ENCODE results near the gene GABRR1. TPM values are rescaled to one million over a fixed set of nuclear protein-coding genes. Genes with fewer than 3 reads are reported as not detected.
"Not testable (repeated sequence)": the region's sequence is repeated elsewhere in the genome, so short reads cannot be mapped to it uniquely, and the experiment has no call there.

The GABRR1 gene
- total RNA-seq, 1 donor from 2014 or later: not detected

DNA sequence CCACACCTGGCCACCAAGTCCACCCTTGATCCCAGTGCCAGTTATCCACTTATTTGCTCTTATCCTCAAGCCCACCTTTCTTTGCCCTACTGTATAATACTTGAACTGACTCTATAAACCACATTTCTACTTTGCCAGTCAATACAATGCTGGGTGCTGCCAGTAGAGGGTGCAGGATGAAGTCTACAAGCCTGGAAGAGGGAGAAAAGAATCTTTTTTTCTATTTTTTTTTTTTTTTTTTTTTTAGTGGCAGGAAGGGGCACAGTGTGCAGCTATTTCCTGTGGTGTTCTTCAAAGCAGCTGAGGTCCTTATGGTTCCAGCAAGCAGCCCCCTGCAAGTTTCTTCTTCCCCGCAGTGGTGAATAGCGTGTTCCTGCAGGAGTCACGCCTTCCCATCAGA, 22.2 kb upstream of the GABRR1 start:
- H3K4me1 Mint-ChIP-seq: peaks cover 1% of the 10 kb centered on the region
- no peaks in the 10 kb centered on the region for H3K36me3 Mint-ChIP-seq
- H3K27me3 Mint-ChIP-seq (ENCODE audit: low read depth): peaks cover 5% of the 10 kb centered on the region
- DNase-seq (ENCODE audit: low spot score in 2 of 2, unreplicated experiment in 2 of 2): no peak
- TF ChIP-seq, protein P1, sequence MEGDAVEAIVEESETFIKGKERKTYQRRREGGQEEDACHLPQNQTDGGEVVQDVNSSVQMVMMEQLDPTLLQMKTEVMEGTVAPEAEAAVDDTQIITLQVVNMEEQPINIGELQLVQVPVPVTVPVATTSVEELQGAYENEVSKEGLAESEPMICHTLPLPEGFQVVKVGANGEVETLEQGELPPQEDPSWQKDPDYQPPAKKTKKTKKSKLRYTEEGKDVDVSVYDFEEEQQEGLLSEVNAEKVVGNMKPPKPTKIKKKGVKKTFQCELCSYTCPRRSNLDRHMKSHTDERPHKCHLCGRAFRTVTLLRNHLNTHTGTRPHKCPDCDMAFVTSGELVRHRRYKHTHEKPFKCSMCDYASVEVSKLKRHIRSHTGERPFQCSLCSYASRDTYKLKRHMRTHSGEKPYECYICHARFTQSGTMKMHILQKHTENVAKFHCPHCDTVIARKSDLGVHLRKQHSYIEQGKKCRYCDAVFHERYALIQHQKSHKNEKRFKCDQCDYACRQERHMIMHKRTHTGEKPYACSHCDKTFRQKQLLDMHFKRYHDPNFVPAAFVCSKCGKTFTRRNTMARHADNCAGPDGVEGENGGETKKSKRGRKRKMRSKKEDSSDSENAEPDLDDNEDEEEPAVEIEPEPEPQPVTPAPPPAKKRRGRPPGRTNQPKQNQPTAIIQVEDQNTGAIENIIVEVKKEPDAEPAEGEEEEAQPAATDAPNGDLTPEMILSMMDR (IDR thresholded peaks at IDR 0.05; ENCODE audit: unreplicated experiment): no peak
- H3K27ac Mint-ChIP-seq: no peak overlapping the region
- H3K9me3 Mint-ChIP-seq: peaks cover 16% of the 10 kb centered on the region
- no peak overlapping the region for H3K4me3 Mint-ChIP-seq

DNA sequence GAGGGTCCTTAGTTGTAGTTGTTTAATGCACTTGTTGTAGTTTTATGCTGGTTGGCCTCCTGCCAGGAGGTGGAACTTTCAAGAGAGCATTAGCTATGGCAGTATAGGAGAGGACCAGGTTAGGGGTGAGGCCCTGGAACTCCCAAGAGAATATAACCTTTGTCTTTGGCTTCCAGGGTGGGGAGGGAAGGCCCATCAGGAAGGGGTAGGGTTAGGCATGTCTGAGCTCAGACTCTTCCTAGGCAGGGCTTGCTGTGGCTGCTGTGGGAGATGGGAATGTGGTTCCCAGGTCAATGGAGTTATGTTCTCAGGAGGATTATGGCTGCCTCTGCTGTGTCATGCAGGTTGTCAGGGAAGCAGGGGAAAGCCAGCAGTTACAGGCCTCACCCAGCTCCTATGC, 20.0 kb upstream of the GABRR1 start:
- DNase-seq (ENCODE audit: low spot score in 2 of 2, unreplicated experiment in 2 of 2): no peak
- Mint-ChIP-seq H3K9me3 (peaks cover 31% of the 10 kb centered on the region), H3K27me3 (ENCODE audit: low read depth) (no peaks in the 10 kb centered on the region), H3K4me3 (no peak overlapping the region), H3K4me1 (no peaks in the 10 kb centered on the region), H3K36me3 (no peaks in the 10 kb centered on the region), H3K27ac (no peak overlapping the region)
- TF ChIP-seq, protein P1 (IDR thresholded peaks at IDR 0.05; ENCODE audit: unreplicated experiment): no peak

DNA sequence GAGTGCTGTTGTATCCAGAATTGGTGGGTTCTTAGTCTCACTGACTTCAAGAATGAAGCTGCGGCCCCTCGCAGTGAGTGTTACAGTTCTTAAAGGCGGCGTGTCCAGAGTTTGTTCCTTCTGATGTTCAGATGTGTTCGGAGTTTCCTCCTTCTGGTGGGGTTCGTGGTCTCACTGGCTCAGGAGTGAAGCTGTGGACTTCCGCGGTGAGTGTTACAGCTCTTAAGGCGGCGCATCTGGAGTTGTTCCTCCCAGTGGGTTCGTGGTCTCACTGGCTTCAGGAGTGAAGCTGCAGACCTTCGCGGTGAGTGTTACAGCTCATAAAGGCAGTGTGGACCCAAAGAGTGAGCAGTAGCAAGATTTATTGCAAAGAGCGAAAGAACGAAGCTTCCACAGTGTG, 16.4 kb upstream of the GABRR1 start:
- H3K27ac Mint-ChIP-seq; DNase-seq (ENCODE audit: low spot score in 2 of 2, unreplicated experiment in 2 of 2); H3K4me3 Mint-ChIP-seq; H3K36me3 Mint-ChIP-seq; H3K4me1 Mint-ChIP-seq; H3K27me3 Mint-ChIP-seq (ENCODE audit: low read depth): not testable (repeated sequence)
- peaks cover 42% of the 10 kb centered on the region for H3K9me3 Mint-ChIP-seq

DNA sequence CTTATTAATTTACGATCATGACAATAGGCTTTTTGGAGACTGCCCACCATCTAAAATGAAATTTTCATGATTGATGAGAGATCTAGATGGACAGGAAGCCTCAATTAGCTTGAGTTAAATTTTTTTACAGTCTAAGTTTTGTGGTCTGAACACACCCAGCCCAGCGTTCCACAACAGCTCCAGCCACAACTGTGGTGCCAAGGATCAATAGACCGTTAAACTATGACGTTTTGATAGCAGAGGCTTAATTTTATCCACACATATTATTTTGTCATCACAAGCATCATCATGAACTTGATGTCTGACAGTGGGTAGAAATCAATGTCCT, 5.5 kb upstream of the GABRR1 start:
- H3K36me3 Mint-ChIP-seq: no peaks in the 10 kb centered on the region
- no peak overlapping the region for H3K4me3 Mint-ChIP-seq
- peaks cover 5% of the 10 kb centered on the region for H3K4me1 Mint-ChIP-seq
- TF ChIP-seq, protein P1 (IDR thresholded peaks at IDR 0.05; ENCODE audit: unreplicated experiment): no peak
- no peak for DNase-seq (ENCODE audit: low spot score in 2 of 2, unreplicated experiment in 2 of 2)
- H3K27me3 Mint-ChIP-seq (ENCODE audit: low read depth): no peaks in the 10 kb centered on the region
- no peak overlapping the region for H3K27ac Mint-ChIP-seq
- peaks cover 9% of the 10 kb centered on the region for H3K9me3 Mint-ChIP-seq

DNA sequence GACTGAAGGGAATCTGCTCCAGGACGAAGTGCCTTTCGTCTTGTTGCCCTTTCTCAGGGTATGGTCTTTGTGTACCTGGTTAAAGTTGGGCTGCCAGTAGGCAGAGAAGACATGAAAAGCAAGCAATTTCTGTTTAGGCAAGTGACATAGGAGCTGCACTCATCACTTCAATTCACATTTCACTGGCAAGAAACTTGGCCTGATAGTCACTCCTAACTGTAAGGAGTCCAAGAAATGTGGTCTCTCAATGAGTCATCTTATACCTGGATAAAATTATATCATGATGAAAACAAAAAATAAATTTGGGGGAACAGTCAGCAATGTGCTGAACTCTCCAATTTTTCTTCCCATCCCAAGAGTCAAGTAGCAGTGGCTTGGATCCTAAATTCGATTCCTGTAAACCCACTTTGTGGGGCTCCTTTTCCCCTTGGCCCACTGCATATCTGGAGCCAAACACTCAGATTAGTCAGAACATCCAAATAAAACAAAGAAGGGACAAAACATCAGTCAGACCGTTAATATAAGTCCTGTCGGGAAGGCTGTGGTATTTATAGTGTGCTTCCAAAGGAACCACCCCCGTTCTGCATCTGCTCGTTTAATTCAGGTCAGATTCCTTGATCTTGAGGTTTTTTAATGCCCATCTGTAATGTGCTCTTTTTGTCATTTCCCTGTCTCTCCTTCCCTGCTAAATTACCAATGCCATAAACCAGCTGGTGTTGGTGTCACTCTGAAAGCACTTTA, 5.0 kb upstream of the GABRR1 start:
- Mint-ChIP-seq H3K4me3 (no peak overlapping the region), H3K9me3 (peaks cover 9% of the 10 kb centered on the region), H3K27ac (no peak overlapping the region), H3K27me3 (ENCODE audit: low read depth) (no peaks in the 10 kb centered on the region), H3K36me3 (no peaks in the 10 kb centered on the region), H3K4me1 (peaks cover 10% of the 10 kb centered on the region)
- no peak for DNase-seq (ENCODE audit: low spot score in 2 of 2, unreplicated experiment in 2 of 2)
- TF ChIP-seq, protein P1 (IDR thresholded peaks at IDR 0.05; ENCODE audit: unreplicated experiment): no peak

DNA sequence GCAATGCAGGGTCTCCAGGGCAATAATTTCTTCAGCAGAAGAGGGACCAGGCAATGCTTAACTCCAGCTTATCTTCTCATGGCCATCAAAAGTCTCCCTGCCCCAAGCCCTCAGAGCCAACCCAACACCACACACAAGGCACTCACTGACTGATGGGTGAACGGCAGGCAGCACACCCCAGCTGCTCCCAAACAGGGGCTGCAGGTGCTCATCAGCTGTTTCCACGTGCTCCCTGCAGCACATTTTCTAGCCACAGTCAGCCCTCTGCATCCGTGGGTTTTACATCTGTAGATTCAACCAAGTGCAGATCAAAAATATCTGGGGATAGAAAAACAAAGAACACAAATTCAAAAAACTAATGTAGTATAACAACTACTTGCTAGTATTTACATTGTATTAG, 4.0 kb upstream of the GABRR1 start:
- no peak overlapping the region for H3K4me3 Mint-ChIP-seq
- DNase-seq (ENCODE audit: low spot score in 2 of 2, unreplicated experiment in 2 of 2): no peak
- H3K9me3 Mint-ChIP-seq: peaks cover 9% of the 10 kb centered on the region
- H3K4me1 Mint-ChIP-seq: peaks cover 12% of the 10 kb centered on the region
- no peaks in the 10 kb centered on the region for H3K36me3 Mint-ChIP-seq
- no peaks in the 10 kb centered on the region for H3K27me3 Mint-ChIP-seq (ENCODE audit: low read depth)
- TF ChIP-seq, protein P1 (IDR thresholded peaks at IDR 0.05; ENCODE audit: unreplicated experiment): no peak
- no peak overlapping the region for H3K27ac Mint-ChIP-seq
